ENCODE data around the gene PARK7.
A peak's percentile ranks its signal among the peaks of the same experiment; 100 is the strongest.
"Not testable (repeated sequence)": the region's sequence is repeated elsewhere in the genome, so short reads cannot be mapped to it uniquely, and the experiment has no call there.

The PARK7 gene

GRCh38 chr1:7961216-7962013, at the start of gene PARK7:
PARK7 (plus strand) TSS chr1:7961711; CDS start chr1:7962786, 1,075 bp downstream.
- peak; percentile 100 for DNase-seq (ENCODE audit: low read depth)

GRCh38 chr1:7912145-7912544, 49.4 kb upstream of the PARK7 start:
- DNase-seq (ENCODE audit: low read depth) = no peak

GRCh38 chr1:7912743-7913557, 48.6 kb upstream of the PARK7 start:
- no peak for DNase-seq (ENCODE audit: low read depth)

- peak; percentile 35 for DNase-seq (ENCODE audit: low read depth)
Measured at GRCh38 chr1:7915826-7916500, 45.5 kb upstream of the PARK7 start.

- DNase-seq (ENCODE audit: low read depth) = no peak
Measured at GRCh38 chr1:7916501-7916830, 45.0 kb upstream of the PARK7 start.

- DNase-seq (ENCODE audit: low read depth) = not testable (repeated sequence)
Measured at GRCh38 chr1:7917971-7918370, 43.5 kb upstream of the PARK7 start.

- no peak for DNase-seq (ENCODE audit: low read depth)
Measured at GRCh38 chr1:7919880-7920279, 41.6 kb upstream of the PARK7 start.

- no peak for DNase-seq (ENCODE audit: low read depth)
Measured at GRCh38 chr1:7921796-7922195, 39.7 kb upstream of the PARK7 start.

- DNase-seq (ENCODE audit: low read depth) = no peak
Measured at GRCh38 chr1:7922301-7922700, 39.2 kb upstream of the PARK7 start.

GRCh38 chr1:7927061-7927460, 34.5 kb upstream of the PARK7 start:
- not testable (repeated sequence) for DNase-seq (ENCODE audit: low read depth)

- no peak for DNase-seq (ENCODE audit: low read depth)
Measured at GRCh38 chr1:7928247-7928646, 33.3 kb upstream of the PARK7 start.

- no peak for DNase-seq (ENCODE audit: low read depth)
Measured at GRCh38 chr1:7929637-7930036, 31.9 kb upstream of the PARK7 start.

- no peak for DNase-seq (ENCODE audit: low read depth)
Measured at GRCh38 chr1:7930645-7931445, 30.7 kb upstream of the PARK7 start.

GRCh38 chr1:7931446-7931812, 30.1 kb upstream of the PARK7 start:
- no peak for DNase-seq (ENCODE audit: low read depth)

GRCh38 chr1:7932524-7933138, 28.9 kb upstream of the PARK7 start:
- no peak for DNase-seq (ENCODE audit: low read depth)

GRCh38 chr1:7938070-7938469, 23.4 kb upstream of the PARK7 start:
- DNase-seq (ENCODE audit: low read depth) = no peak

GRCh38 chr1:7940034-7940433, 21.5 kb upstream of the PARK7 start:
- no peak for DNase-seq (ENCODE audit: low read depth)

- peak; percentile 86 for DNase-seq (ENCODE audit: low read depth)
Measured at GRCh38 chr1:7940745-7941436, 20.6 kb upstream of the PARK7 start, which contains the start of gene TNFRSF9. TNFRSF9 (minus strand) TSS chr1:7940839; CDS start chr1:7939994, 845 bp downstream.

- DNase-seq (ENCODE audit: low read depth) = no peak
Measured at GRCh38 chr1:7941437-7941793, 20.1 kb upstream of the PARK7 start.

GRCh38 chr1:7942214-7942921, 19.1 kb upstream of the PARK7 start:
- DNase-seq (ENCODE audit: low read depth) = peak; percentile 28
